ENCODE results near the gene EIF2B1. TPM values are rescaled to one million over a fixed set of nuclear protein-coding genes. Genes with fewer than 3 reads are reported as not detected.
A peak's percentile ranks its signal among the peaks of the same experiment; 100 is the strongest.

The EIF2B1 gene
- polyA plus RNA-seq (ENCODE audit: insufficient read length in 4 of 4): 10 to 100 TPM; 58.4 to 70.3 (median 63.8) TPM

- peak; percentile 92 to 95 (median 93) for DNase-seq (ENCODE audit: low read depth in 4 of 4, low spot score in 3 of 4)
These were observed at the start of gene EIF2B1, which contains the start of gene GTF2H3 for GRCh38 chr12:123633379-123634141. Gene EIF2B1, minus strand, starts transcription at chr12:123633686. Its CDS starts 129 bp downstream, at chr12:123633557. Gene GTF2H3, plus strand, starts transcription at chr12:123633829. Its CDS starts 31 bp downstream, at chr12:123633860.

- no peak for DNase-seq (ENCODE audit: low read depth in 4 of 4, low spot score in 3 of 4)
These were observed 48.1 kb upstream of the EIF2B1 start for GRCh38 chr12:123681605-123682004.

GRCh38 chr12:123678981-123679380 lies 45.5 kb upstream of the EIF2B1 start:
- DNase-seq (ENCODE audit: low read depth in 4 of 4, low spot score in 3 of 4): no peak

GRCh38 chr12:123676616-123677320 lies 43.3 kb upstream of the EIF2B1 start:
- no peak for DNase-seq (ENCODE audit: low read depth in 4 of 4, low spot score in 3 of 4)

- no peak for DNase-seq (ENCODE audit: low read depth in 4 of 4, low spot score in 3 of 4)
These were observed 42.0 kb upstream of the EIF2B1 start for GRCh38 chr12:123675436-123675835.

GRCh38 chr12:123671876-123672275 lies 38.4 kb upstream of the EIF2B1 start:
- DNase-seq (ENCODE audit: low read depth in 4 of 4, low spot score in 3 of 4): no peak

- peak; percentile 60 to 71 (median 69) for DNase-seq (ENCODE audit: low read depth in 4 of 4, low spot score in 3 of 4)
These were observed 37.6 kb upstream of the EIF2B1 start, which contains the start of gene TCTN2 for GRCh38 chr12:123670882-123671728. Gene TCTN2, plus strand, starts transcription at chr12:123671113. Its CDS starts 128 bp downstream, at chr12:123671241.

GRCh38 chr12:123667771-123668170 lies 34.3 kb upstream of the EIF2B1 start:
- DNase-seq (ENCODE audit: low read depth in 4 of 4, low spot score in 3 of 4): no peak

GRCh38 chr12:123659996-123660727 lies 26.7 kb upstream of the EIF2B1 start:
- DNase-seq (ENCODE audit: low read depth in 4 of 4, low spot score in 3 of 4): no peak

- DNase-seq (ENCODE audit: low read depth in 4 of 4, low spot score in 3 of 4): no peak
These were observed 23.7 kb upstream of the EIF2B1 start for GRCh38 chr12:123657211-123657610.

- no peak for DNase-seq (ENCODE audit: low read depth in 4 of 4, low spot score in 3 of 4)
These were observed 22.9 kb upstream of the EIF2B1 start for GRCh38 chr12:123656392-123656791.

- DNase-seq (ENCODE audit: low read depth in 4 of 4, low spot score in 3 of 4): no peak
These were observed 21.9 kb upstream of the EIF2B1 start for GRCh38 chr12:123655420-123655819.

- no peak for DNase-seq (ENCODE audit: low read depth in 4 of 4, low spot score in 3 of 4)
These were observed 20.7 kb upstream of the EIF2B1 start for GRCh38 chr12:123654129-123654701.

GRCh38 chr12:123648401-123648800 lies 14.9 kb upstream of the EIF2B1 start:
- no peak for DNase-seq (ENCODE audit: low read depth in 4 of 4, low spot score in 3 of 4)

GRCh38 chr12:123645878-123646277 lies 12.4 kb upstream of the EIF2B1 start:
- no peak for DNase-seq (ENCODE audit: low read depth in 4 of 4, low spot score in 3 of 4)

GRCh38 chr12:123645380-123645779 lies 11.9 kb upstream of the EIF2B1 start:
- no peak for DNase-seq (ENCODE audit: low read depth in 4 of 4, low spot score in 3 of 4)

GRCh38 chr12:123643911-123644310 lies 10.4 kb upstream of the EIF2B1 start:
- no peak for DNase-seq (ENCODE audit: low read depth in 4 of 4, low spot score in 3 of 4)

GRCh38 chr12:123634142-123634561 lies 666 bp upstream of the EIF2B1 start:
- DNase-seq (ENCODE audit: low read depth in 4 of 4, low spot score in 3 of 4): no peak

GRCh38 chr12:123621619-123622530 lies 11.6 kb downstream of the EIF2B1 start:
- DNase-seq (ENCODE audit: low read depth in 4 of 4, low spot score in 3 of 4): no peak
